IPS-15b (cell line): ENCODE results near the gene LACTBL1.
"Not testable (repeated sequence)": the region's sequence is repeated elsewhere in the genome, so short reads cannot be mapped to it uniquely, and the experiment has no call there.

Experiments
- H3K27me3 ChIP-seq: one replicate; pipeline ENCODE4 v1.6.1; 2013; ENCODE audit warnings: low read length; ENCODE audit not compliant: control insufficient read depth, insufficient read depth
- H3K36me3 ChIP-seq: one replicate; pipeline ENCODE4 v1.6.1; 2013; ENCODE audit warnings: low read length; ENCODE audit not compliant: control insufficient read depth, insufficient read depth
- H3K4me1 ChIP-seq: one replicate; pipeline ENCODE4 v1.6.1; 2013; ENCODE audit warnings: mild to moderate bottlenecking, low read length; ENCODE audit not compliant: control insufficient read depth, insufficient read depth
- H3K4me3 ChIP-seq: one replicate; pipeline ENCODE4 v1.5.1; 2013; ENCODE audit warnings: low read depth, low read length
- H3K9ac ChIP-seq: one replicate; pipeline ENCODE4 v1.6.1; 2013; ENCODE audit warnings: low read depth, mild to moderate bottlenecking, low read length
- H3K9me3 ChIP-seq: one replicate; pipeline ENCODE4 v1.6.1; 2013; ENCODE audit warnings: mild to moderate bottlenecking, low read length; ENCODE audit not compliant: control insufficient read depth, insufficient read depth

Gene LACTBL1

GRCh38 chr1:22972760-22973159 lies at the start of gene LACTBL1:
TSS of gene LACTBL1 (minus strand) at chr1:22972866. CDS start at chr1:22972316, 550 bp downstream.
- peaks cover 6% of the 10 kb centered on the region for H3K4me1 ChIP-seq
- H3K9ac ChIP-seq: no peak within 1 kb of the TSS
- no peak within 1 kb of the TSS for H3K4me3 ChIP-seq
- H3K36me3 ChIP-seq: no peaks in the 10 kb centered on the region
- H3K9me3 ChIP-seq: no peaks in the 10 kb centered on the region
- H3K27me3 ChIP-seq: no peaks in the 10 kb centered on the region

GRCh38 chr1:23021834-23022233 lies 49.2 kb upstream of the LACTBL1 start:
- Histone ChIP-seq H3K4me1 (no peaks in the 10 kb centered on the region), H3K9ac (no peak overlapping the region), H3K36me3 (no peaks in the 10 kb centered on the region), H3K27me3 (no peaks in the 10 kb centered on the region), H3K9me3 (no peaks in the 10 kb centered on the region), H3K4me3 (peak overlapping the region; percentile 66)

GRCh38 chr1:23020706-23021405 lies 48.2 kb upstream of the LACTBL1 start:
- peak overlapping the region; percentile 66 for H3K4me3 ChIP-seq
- no peaks in the 10 kb centered on the region for H3K4me1 ChIP-seq
- peak overlapping the region; percentile 91 for H3K9ac ChIP-seq
- H3K27me3 ChIP-seq: no peaks in the 10 kb centered on the region
- no peaks in the 10 kb centered on the region for H3K36me3 ChIP-seq
- no peaks in the 10 kb centered on the region for H3K9me3 ChIP-seq

GRCh38 chr1:23019863-23020625 lies 47.4 kb upstream of the LACTBL1 start:
- peak overlapping the region; percentile 66 for H3K4me3 ChIP-seq
- H3K27me3 ChIP-seq: no peaks in the 10 kb centered on the region
- no peaks in the 10 kb centered on the region for H3K9me3 ChIP-seq
- H3K9ac ChIP-seq: peak overlapping the region; percentile 91
- H3K4me1 ChIP-seq: no peaks in the 10 kb centered on the region
- H3K36me3 ChIP-seq: no peaks in the 10 kb centered on the region

- H3K4me1 ChIP-seq: no peaks in the 10 kb centered on the region
- H3K27me3 ChIP-seq: no peaks in the 10 kb centered on the region
- H3K9me3 ChIP-seq: no peaks in the 10 kb centered on the region
- H3K9ac ChIP-seq: peak within 1 kb of the TSS; percentile 91
- no peaks in the 10 kb centered on the region for H3K36me3 ChIP-seq
- H3K4me3 ChIP-seq: peak within 1 kb of the TSS; percentile 66
Observed at GRCh38 chr1:23019094-23019862, 46.6 kb upstream of the LACTBL1 start, which contains the start of gene KDM1A. TSS of gene KDM1A (plus strand) at chr1:23019468. CDS start at chr1:23019597, 129 bp downstream.

- no peaks in the 10 kb centered on the region for H3K36me3 ChIP-seq
- no peaks in the 10 kb centered on the region for H3K9me3 ChIP-seq
- peak overlapping the region; percentile 27 for H3K9ac ChIP-seq
- no peaks in the 10 kb centered on the region for H3K4me1 ChIP-seq
- peak overlapping the region; percentile 66 for H3K4me3 ChIP-seq
- H3K27me3 ChIP-seq: no peaks in the 10 kb centered on the region
Observed at GRCh38 chr1:23018661-23019093, 46.0 kb upstream of the LACTBL1 start.

GRCh38 chr1:23013657-23014056 lies 41.0 kb upstream of the LACTBL1 start:
- H3K9me3 ChIP-seq: no peaks in the 10 kb centered on the region
- H3K4me3 ChIP-seq: no peak overlapping the region
- no peaks in the 10 kb centered on the region for H3K36me3 ChIP-seq
- H3K27me3 ChIP-seq: no peaks in the 10 kb centered on the region
- H3K9ac ChIP-seq: no peak overlapping the region
- H3K4me1 ChIP-seq: peaks cover 2% of the 10 kb centered on the region

- H3K9ac ChIP-seq, H3K27me3 ChIP-seq, H3K9me3 ChIP-seq, H3K36me3 ChIP-seq, H3K4me3 ChIP-seq, H3K4me1 ChIP-seq: not testable (repeated sequence)
Observed at GRCh38 chr1:23010025-23010424, 37.4 kb upstream of the LACTBL1 start.

GRCh38 chr1:23008901-23009300 lies 36.2 kb upstream of the LACTBL1 start:
- no peak overlapping the region for H3K9ac ChIP-seq
- H3K36me3 ChIP-seq: no peaks in the 10 kb centered on the region
- no peaks in the 10 kb centered on the region for H3K9me3 ChIP-seq
- no peaks in the 10 kb centered on the region for H3K27me3 ChIP-seq
- H3K4me1 ChIP-seq: peaks cover 2% of the 10 kb centered on the region
- no peak overlapping the region for H3K4me3 ChIP-seq

GRCh38 chr1:23007106-23007505 lies 34.4 kb upstream of the LACTBL1 start:
- Histone ChIP-seq H3K9me3 (no peaks in the 10 kb centered on the region), H3K4me1 (peaks cover 2% of the 10 kb centered on the region), H3K4me3 (no peak overlapping the region), H3K27me3 (no peaks in the 10 kb centered on the region), H3K9ac (no peak overlapping the region), H3K36me3 (no peaks in the 10 kb centered on the region)

- not testable (repeated sequence) for H3K36me3 ChIP-seq, H3K4me1 ChIP-seq, H3K9ac ChIP-seq, H3K9me3 ChIP-seq, H3K4me3 ChIP-seq, H3K27me3 ChIP-seq
Observed at GRCh38 chr1:23004769-23005168, 32.1 kb upstream of the LACTBL1 start.
